Osteoblast (primary cell): ENCODE results near the gene ALPL. TPM values are rescaled to one million over a fixed set of nuclear protein-coding genes. Genes with fewer than 3 reads are reported as not detected.

Experiments used
- DNase-seq: peaks from one replicate; pipeline ENCODE4 v3.0.0; 2011; ENCODE audit warnings: low spot score, mixed read lengths; ENCODE audit not compliant: insufficient read length; ENCODE audit errors: missing footprints
- H2AFZ ChIP-seq: 2 replicates; pipeline ENCODE4 v1.6.0; 2011; ENCODE audit warnings: mild to moderate bottlenecking, low read length
- H3K27ac ChIP-seq: 2 replicates; pipeline ENCODE4 v1.5.1; 2011; ENCODE audit warnings: mild to moderate bottlenecking, low read depth, low read length, moderate library complexity
- H3K27me3 ChIP-seq: 2 replicates; pipeline ENCODE4 v1.6.0; 2012; ENCODE audit warnings: mild to moderate bottlenecking, control low read depth, inconsistent platforms, low read length, moderate library complexity; ENCODE audit not compliant: insufficient read depth
- H3K36me3 ChIP-seq: 2 replicates; pipeline ENCODE4 v1.5.1; 2011; ENCODE audit warnings: mild to moderate bottlenecking, low read length, control low read depth, moderate library complexity; ENCODE audit not compliant: insufficient read depth
- H3K4me1 ChIP-seq: 2 replicates; pipeline ENCODE4 v1.5.1; 2011; ENCODE audit warnings: mild to moderate bottlenecking, low read length, control low read depth, moderate library complexity; ENCODE audit not compliant: insufficient read depth
- H3K4me2 ChIP-seq: 2 replicates; pipeline ENCODE4 v1.6.0; 2011; ENCODE audit warnings: mild to moderate bottlenecking, low read length; ENCODE audit not compliant: insufficient read depth
- H3K4me3 ChIP-seq: fragments of 200-600 bp; sonication (generic); 3 replicates; pipeline ENCODE4 v1.5.1; 2012; ENCODE audit warnings: mild to moderate bottlenecking, low read length, inconsistent platforms; ENCODE audit not compliant: insufficient read depth
- H3K79me2 ChIP-seq: 2 replicates; pipeline ENCODE4 v1.6.0; 2012; ENCODE audit warnings: mild to moderate bottlenecking, low read length, control low read depth, inconsistent platforms; ENCODE audit not compliant: insufficient read depth
- H3K9me3 ChIP-seq: 2 replicates; pipeline ENCODE4 v1.5.1; 2011; ENCODE audit warnings: low read depth, low read length, control low read depth
- H4K20me1 ChIP-seq: 2 replicates; pipeline ENCODE4 v1.6.0; 2012; ENCODE audit warnings: mild to moderate bottlenecking, low read length, control low read depth; ENCODE audit not compliant: insufficient read depth
- total RNA-seq: library from RNA; depleted of rRNA; stranded (reverse); fragments of >200 nt; gene quantifications from 2 replicates; pipeline ENCODE4 v1.2.3, GENCODE V29; 2012
- TF ChIP-seq, protein P1 (sequence below): IDR thresholded peaks from 2 replicates; pipeline ENCODE4 v1.5.1; 2011; ENCODE audit warnings: mild to moderate bottlenecking, low read depth, low read length, moderate library complexity; ENCODE audit errors: extremely low read depth

ALPL gene
- total RNA-seq, 1 donor: 8.0 TPM

DNA sequence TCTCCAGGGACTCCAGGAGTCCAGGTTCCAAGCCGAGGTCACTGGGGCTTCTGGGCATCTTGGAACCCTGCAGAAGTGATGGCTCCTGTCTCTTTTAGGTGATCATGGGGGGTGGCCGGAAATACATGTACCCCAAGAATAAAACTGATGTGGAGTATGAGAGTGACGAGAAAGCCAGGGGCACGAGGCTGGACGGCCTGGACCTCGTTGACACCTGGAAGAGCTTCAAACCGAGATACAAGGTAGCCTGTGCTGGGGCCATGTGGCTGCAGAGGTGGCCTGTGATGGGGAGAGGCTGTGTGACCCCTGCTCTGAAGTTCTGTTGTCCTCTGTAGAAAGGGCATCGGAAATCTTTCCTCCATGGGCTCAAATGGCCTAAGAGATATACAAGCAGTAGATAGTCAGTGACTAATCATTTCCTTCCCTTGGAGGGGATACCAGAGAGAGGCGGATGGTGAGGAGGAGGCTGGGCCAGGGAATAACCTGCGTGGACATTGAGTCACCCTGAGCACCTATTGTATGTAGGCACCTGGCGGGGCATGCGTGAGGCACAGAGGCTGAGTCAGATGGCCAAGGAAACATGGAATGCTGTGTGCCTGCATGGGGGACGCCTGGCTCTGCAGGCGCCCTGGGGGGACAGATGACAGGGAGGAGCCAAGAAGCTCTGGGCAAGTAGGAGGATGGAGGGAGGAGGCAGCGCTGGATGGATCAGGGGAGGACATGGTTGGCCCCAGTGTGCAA is 59.0 kb downstream of the ALPL start:
- Histone ChIP-seq H3K27me3 (no peaks in the 10 kb centered on the region), H3K27ac (peak overlapping the region; percentile 92), H3K79me2 (no peaks in the 10 kb centered on the region), H3K4me3 (peak overlapping the region; percentile 42), H3K9me3 (peaks cover 2% of the 10 kb centered on the region), H3K4me1 (peaks cover 37% of the 10 kb centered on the region), H2AFZ (no peak overlapping the region), H3K36me3 (no peaks in the 10 kb centered on the region), H4K20me1 (no peaks in the 10 kb centered on the region), H3K4me2 (peak overlapping the region; percentile 73)
- TF ChIP-seq, protein P1, sequence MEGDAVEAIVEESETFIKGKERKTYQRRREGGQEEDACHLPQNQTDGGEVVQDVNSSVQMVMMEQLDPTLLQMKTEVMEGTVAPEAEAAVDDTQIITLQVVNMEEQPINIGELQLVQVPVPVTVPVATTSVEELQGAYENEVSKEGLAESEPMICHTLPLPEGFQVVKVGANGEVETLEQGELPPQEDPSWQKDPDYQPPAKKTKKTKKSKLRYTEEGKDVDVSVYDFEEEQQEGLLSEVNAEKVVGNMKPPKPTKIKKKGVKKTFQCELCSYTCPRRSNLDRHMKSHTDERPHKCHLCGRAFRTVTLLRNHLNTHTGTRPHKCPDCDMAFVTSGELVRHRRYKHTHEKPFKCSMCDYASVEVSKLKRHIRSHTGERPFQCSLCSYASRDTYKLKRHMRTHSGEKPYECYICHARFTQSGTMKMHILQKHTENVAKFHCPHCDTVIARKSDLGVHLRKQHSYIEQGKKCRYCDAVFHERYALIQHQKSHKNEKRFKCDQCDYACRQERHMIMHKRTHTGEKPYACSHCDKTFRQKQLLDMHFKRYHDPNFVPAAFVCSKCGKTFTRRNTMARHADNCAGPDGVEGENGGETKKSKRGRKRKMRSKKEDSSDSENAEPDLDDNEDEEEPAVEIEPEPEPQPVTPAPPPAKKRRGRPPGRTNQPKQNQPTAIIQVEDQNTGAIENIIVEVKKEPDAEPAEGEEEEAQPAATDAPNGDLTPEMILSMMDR: no peak
- DNase-seq: peak; percentile 95

DNA sequence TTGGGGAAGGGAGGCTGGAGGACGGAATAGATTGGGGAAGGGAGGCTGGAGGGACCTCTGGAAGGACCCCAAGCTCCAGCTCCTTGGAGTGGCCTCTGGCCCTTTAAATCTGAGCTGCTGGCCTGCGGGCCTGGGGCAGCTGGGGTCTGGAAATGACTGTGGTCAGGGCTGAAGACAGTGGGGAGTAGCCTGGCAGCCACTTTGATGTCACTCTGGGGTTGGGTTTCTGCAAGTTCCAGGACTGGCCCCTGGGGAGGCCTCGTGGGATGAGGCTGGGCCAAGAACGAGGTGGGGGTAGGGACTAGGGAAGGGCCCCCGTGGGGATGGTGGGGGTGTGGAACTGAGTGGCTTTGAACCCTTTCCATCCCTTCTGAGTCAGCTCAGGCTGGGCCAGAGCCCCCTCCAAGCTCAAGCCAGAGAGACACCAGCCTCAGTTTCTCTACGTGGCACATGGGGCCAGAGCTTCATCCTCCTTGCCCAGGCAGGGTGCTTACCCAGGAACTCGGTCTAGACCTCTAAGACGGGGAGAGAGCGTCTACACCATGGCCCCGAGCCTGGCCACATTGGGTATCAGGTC is 59.7 kb downstream of the ALPL start:
- H3K36me3 ChIP-seq: no peaks in the 10 kb centered on the region
- peak overlapping the region; percentile 92 for H3K27ac ChIP-seq
- H3K9me3 ChIP-seq: peaks cover 2% of the 10 kb centered on the region
- peak overlapping the region; percentile 73 for H3K4me2 ChIP-seq
- H3K27me3 ChIP-seq: no peaks in the 10 kb centered on the region
- peak; percentile 79 for DNase-seq
- no peak overlapping the region for H3K4me3 ChIP-seq
- no peaks in the 10 kb centered on the region for H4K20me1 ChIP-seq
- H2AFZ ChIP-seq: no peak overlapping the region
- H3K79me2 ChIP-seq: no peaks in the 10 kb centered on the region
- H3K4me1 ChIP-seq: peaks cover 38% of the 10 kb centered on the region
- TF ChIP-seq, protein P1: no peak

DNA sequence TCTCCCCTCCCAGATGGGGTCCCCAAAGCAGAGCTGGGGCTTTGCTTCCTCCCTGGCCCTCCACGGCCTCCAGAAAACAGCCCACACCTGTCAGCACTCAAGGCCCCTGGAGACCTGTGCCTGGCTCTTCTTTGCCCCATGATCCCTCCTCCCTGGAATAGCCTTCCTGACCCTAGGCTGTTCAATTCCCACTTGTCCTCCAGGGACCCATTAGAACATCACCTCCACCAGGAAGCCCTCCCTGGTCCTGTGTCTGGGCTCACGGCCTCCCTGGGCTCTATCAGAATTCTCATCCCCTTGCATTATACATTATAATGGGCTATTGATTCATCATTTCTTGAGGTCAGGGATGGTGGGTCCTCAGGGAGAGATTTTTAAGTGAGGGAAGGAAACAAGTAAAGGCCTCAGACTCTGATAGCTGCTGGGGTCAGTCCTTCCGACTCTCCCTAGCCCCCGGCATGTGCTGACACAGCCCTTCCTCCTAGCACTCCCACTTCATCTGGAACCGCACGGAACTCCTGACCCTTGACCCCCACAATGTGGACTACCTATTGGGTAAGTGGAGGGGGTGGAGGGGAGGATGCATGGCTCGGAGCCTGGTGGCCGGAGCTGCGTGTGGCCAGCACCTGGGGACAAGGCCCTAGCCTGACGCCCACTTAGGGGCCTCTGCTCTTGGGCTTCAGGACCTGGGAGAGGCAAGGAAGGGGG is 60.8 kb downstream of the ALPL start:
- H2AFZ ChIP-seq: no peak overlapping the region
- TF ChIP-seq, protein P1: no peak
- H3K79me2 ChIP-seq: no peaks in the 10 kb centered on the region
- H3K4me1 ChIP-seq: peaks cover 42% of the 10 kb centered on the region
- H3K36me3 ChIP-seq: no peaks in the 10 kb centered on the region
- DNase-seq: peak; percentile 43
- H3K27me3 ChIP-seq: no peaks in the 10 kb centered on the region
- H3K4me2 ChIP-seq: no peak overlapping the region
- no peaks in the 10 kb centered on the region for H4K20me1 ChIP-seq
- peaks cover 2% of the 10 kb centered on the region for H3K9me3 ChIP-seq
- H3K4me3 ChIP-seq: no peak overlapping the region
- no peak overlapping the region for H3K27ac ChIP-seq

DNA sequence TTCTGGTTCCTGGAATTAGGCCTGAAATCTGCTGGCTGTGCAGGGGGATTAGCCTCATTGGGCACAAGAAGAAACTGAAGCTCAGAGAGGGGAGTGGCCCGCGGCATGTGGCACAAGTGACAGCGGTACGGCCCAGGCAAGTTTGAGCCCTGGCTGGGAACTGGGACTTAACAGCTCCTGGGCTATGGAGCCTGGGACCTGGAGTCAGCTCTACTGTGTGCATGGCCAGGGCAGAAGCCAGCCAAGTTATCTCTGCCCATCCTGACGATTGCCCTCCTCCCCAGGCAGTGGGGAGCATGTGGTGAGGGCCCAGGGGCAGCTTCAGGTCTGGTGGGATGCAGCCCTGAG is 61.3 kb downstream of the ALPL start:
- TF ChIP-seq, protein P1: no peak
- Histone ChIP-seq H3K79me2 (no peaks in the 10 kb centered on the region), H4K20me1 (peaks cover 3% of the 10 kb centered on the region), H3K27ac (no peak overlapping the region), H3K9me3 (peaks cover 2% of the 10 kb centered on the region), H2AFZ (no peak overlapping the region), H3K36me3 (no peaks in the 10 kb centered on the region), H3K4me1 (peaks cover 37% of the 10 kb centered on the region), H3K27me3 (no peaks in the 10 kb centered on the region), H3K4me3 (no peak overlapping the region), H3K4me2 (no peak overlapping the region)
- peak; percentile 63 for DNase-seq
